IPS-18a (cell line): ENCODE results near the gene ARHGAP35.
"Not testable (repeated sequence)": the region's sequence is repeated elsewhere in the genome, so short reads cannot be mapped to it uniquely, and the experiment has no call there.

Experiments
- H3K27ac ChIP-seq: one replicate; pipeline ENCODE4 v1.5.1; 2013; ENCODE audit warnings: low read length
- H3K27me3 ChIP-seq: one replicate; pipeline ENCODE4 v1.6.1; 2013; ENCODE audit warnings: mild to moderate bottlenecking, low read length; ENCODE audit not compliant: control insufficient read depth, insufficient read depth
- H3K36me3 ChIP-seq: one replicate; pipeline ENCODE4 v1.6.1; 2013; ENCODE audit warnings: low read depth, low read length; ENCODE audit not compliant: control insufficient read depth
- H3K4me1 ChIP-seq: one replicate; pipeline ENCODE4 v1.6.1; 2013; ENCODE audit warnings: low read depth, low read length; ENCODE audit not compliant: control insufficient read depth
- H3K4me3 ChIP-seq: one replicate; pipeline ENCODE4 v1.5.1; 2013; ENCODE audit warnings: low read length
- H3K9ac ChIP-seq: one replicate; pipeline ENCODE4 v1.6.1; 2013; ENCODE audit warnings: mild to moderate bottlenecking, low read length, moderate library complexity
- H3K9me3 ChIP-seq: one replicate; pipeline ENCODE4 v1.6.1; 2013; ENCODE audit warnings: low read depth, low read length; ENCODE audit not compliant: control insufficient read depth

The ARHGAP35 gene

DNA sequence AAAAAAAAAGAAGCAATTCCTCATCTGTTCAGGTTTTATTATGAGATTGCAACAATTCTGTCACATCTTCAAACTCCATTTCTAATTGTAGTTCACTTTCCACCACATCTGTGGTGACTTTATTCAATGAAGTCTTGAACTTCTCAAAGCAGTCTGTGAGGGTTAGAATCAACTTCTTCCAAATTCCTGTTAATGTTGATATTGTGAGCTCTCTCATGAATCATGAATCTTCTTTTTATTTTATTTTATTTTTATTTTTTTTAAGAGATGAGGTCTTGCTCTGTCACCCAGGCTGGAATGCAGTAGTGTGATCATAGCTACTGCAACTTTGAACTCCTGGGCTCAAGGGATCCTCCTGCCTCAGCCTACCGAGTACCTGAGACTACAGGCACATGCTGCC is 19.6 kb downstream of the ARHGAP35 start:
- Histone ChIP-seq H3K27ac (no peak overlapping the region), H3K9ac (no peak overlapping the region), H3K36me3 (no peaks in the 10 kb centered on the region), H3K4me3 (no peak overlapping the region), H3K9me3 (no peaks in the 10 kb centered on the region), H3K27me3 (no peaks in the 10 kb centered on the region), H3K4me1 (peaks cover 4% of the 10 kb centered on the region)

DNA sequence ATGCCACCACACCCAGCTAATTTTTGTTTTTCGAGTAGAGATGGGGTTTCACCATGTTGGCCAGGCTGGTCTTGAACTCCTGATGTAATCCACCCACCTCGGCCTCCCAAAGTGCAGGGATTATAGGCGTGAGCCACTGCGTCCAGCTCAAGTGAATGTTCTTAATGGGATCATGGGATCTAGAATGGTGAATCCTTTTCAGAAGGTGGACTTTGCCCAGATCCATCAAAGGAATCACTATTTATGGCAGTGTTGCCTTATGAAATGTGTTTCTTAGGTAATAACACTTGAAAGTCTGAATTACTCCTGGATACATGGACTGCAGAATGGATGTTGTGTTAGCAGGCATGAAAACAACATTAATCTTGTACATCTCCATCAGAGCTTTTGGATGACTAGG is 20.3 kb downstream of the ARHGAP35 start:
- Histone ChIP-seq H3K4me1 (no peaks in the 10 kb centered on the region), H3K27ac (no peak overlapping the region), H3K9ac (no peak overlapping the region), H3K9me3 (no peaks in the 10 kb centered on the region), H3K27me3 (no peaks in the 10 kb centered on the region), H3K36me3 (no peaks in the 10 kb centered on the region), H3K4me3 (no peak overlapping the region)

DNA sequence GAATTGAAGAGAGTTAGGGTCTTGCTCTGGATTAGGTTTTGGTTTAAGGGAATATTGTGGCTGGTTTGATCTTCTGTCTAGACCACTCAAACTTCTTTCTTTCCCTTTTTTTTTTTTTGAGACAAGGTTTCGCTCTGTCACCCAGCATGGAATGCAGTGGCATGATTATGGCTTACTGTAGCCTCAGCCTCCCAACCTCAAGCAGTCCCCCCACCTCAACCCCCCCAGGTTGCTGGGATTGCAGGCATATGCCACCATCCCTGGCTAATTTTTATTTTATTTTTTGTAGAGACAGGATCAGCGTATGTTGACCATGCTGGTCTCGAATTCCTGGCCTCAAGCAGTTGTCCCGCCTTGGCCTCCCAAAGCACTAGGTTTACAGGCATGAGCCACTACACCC is 21.2 kb downstream of the ARHGAP35 start:
- H3K27me3 ChIP-seq, result no peaks in the 10 kb centered on the region
- H3K4me3 ChIP-seq, result no peak overlapping the region
- no peak overlapping the region for H3K9ac ChIP-seq
- H3K9me3 ChIP-seq, result no peaks in the 10 kb centered on the region
- H3K4me1 ChIP-seq, result no peaks in the 10 kb centered on the region
- H3K36me3 ChIP-seq, result no peaks in the 10 kb centered on the region
- H3K27ac ChIP-seq, result no peak overlapping the region

- not testable (repeated sequence) for H3K36me3 ChIP-seq, H3K27me3 ChIP-seq, H3K9me3 ChIP-seq, H3K4me1 ChIP-seq, H3K4me3 ChIP-seq, H3K27ac ChIP-seq, H3K9ac ChIP-seq
Observed at GRCh38 chr19:46882751-46883150, 22.0 kb downstream of the ARHGAP35 start.

GRCh38 chr19:46885411-46885810 is 24.6 kb downstream of the ARHGAP35 start:
- Histone ChIP-seq H3K27me3 (no peaks in the 10 kb centered on the region), H3K4me3 (no peak overlapping the region), H3K36me3 (no peaks in the 10 kb centered on the region), H3K27ac (no peak overlapping the region), H3K9me3 (no peaks in the 10 kb centered on the region), H3K4me1 (no peaks in the 10 kb centered on the region), H3K9ac (no peak overlapping the region)

GRCh38 chr19:46886546-46887239 is 25.9 kb downstream of the ARHGAP35 start:
- Histone ChIP-seq H3K27ac (no peak overlapping the region), H3K36me3 (no peaks in the 10 kb centered on the region), H3K9ac (no peak overlapping the region), H3K4me3 (no peak overlapping the region), H3K4me1 (no peaks in the 10 kb centered on the region), H3K9me3 (no peaks in the 10 kb centered on the region), H3K27me3 (no peaks in the 10 kb centered on the region)

GRCh38 chr19:46887240-46887782 is 26.5 kb downstream of the ARHGAP35 start:
- no peak overlapping the region for H3K4me3 ChIP-seq
- no peaks in the 10 kb centered on the region for H3K27me3 ChIP-seq
- H3K9me3 ChIP-seq, result no peaks in the 10 kb centered on the region
- no peak overlapping the region for H3K27ac ChIP-seq
- no peak overlapping the region for H3K9ac ChIP-seq
- H3K36me3 ChIP-seq, result no peaks in the 10 kb centered on the region
- no peaks in the 10 kb centered on the region for H3K4me1 ChIP-seq

- Histone ChIP-seq H3K27me3 (no peaks in the 10 kb centered on the region), H3K27ac (no peak overlapping the region), H3K4me3 (no peak overlapping the region), H3K9ac (no peak overlapping the region), H3K36me3 (no peaks in the 10 kb centered on the region), H3K9me3 (no peaks in the 10 kb centered on the region), H3K4me1 (no peaks in the 10 kb centered on the region)
Observed at GRCh38 chr19:46890423-46891170, 29.8 kb downstream of the ARHGAP35 start.

DNA sequence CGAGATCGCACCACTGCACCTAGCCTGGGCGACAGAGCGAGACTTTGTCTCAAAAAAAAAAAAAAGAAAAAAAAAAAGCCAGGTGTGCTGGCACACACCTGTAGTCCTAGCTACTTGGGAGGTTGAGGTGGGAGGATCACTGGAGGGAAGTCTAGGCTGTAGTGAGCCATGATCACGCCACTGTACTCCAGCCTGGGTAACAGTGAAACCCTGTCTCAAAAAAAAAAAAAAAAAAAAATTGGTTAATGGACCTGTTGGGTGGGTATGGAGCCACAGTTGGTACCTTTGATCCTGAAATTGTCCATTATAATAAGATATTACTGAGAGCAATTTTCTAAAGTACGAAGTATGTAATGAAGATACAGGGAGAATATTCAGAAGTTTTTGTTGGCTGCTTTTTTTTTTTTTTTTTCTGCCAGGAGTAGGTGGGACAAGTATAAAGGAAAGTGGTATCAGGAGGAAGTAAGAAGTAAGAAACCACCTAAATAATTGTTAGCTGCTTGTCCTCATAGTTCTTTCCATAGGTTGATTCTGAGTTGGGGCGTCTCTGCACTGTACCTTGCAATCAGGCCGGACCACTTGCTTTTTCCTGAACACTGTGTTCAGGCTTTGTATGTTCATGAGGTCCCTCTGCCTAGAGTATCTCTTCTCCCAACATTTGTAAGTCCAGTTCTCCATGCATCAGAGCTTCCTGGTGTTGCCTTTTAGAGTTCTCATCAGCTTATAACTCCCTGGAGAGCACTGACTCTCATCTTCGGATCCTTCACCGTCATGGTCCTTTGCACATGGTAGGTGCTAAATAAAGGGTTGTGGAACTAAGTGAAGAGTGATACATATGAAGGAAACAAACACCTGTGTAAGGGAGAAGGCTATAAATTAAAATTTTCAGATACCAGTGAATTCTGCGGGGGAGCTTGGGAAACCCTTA is 31.7 kb downstream of the ARHGAP35 start:
- H3K9me3 ChIP-seq, result no peaks in the 10 kb centered on the region
- no peaks in the 10 kb centered on the region for H3K36me3 ChIP-seq
- H3K27ac ChIP-seq, result no peak overlapping the region
- no peaks in the 10 kb centered on the region for H3K4me1 ChIP-seq
- no peak overlapping the region for H3K9ac ChIP-seq
- no peaks in the 10 kb centered on the region for H3K27me3 ChIP-seq
- H3K4me3 ChIP-seq, result no peak overlapping the region

DNA sequence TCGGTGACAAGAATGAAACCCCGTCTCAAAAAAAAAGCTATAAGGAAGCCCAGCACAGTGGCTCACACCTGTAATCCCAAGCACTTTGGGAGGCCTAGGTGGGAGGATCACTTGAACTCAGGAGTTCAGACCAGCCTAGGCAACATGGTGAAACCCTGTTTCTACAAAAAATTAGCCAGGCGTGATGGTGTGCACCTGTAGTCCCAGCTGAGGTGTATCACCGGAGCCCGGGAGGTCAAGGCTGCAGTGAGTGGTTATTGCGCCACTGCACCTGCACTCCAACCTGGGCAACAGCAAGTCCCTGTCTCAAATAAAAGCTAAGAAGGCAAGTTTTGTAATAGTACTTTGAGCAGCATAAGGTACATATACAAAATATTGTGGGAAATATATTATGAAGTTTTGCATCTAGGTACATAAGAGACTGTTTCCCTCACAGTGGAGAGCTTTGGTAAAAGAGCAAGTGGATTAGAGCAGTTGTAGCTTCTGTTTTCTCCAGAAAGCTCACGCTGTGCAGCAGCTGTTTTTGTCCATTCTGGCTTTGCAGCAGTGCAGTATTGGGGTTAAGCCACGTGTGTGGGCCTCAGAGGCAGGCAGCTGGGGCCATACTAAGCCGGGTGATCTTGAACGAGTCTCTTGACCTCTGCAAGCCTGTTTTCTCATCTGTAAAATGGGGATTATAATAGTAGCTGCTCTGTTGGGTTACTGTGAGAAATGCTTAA is 35.4 kb downstream of the ARHGAP35 start:
- H3K4me1 ChIP-seq, result no peaks in the 10 kb centered on the region
- H3K27me3 ChIP-seq, result no peaks in the 10 kb centered on the region
- H3K9me3 ChIP-seq, result no peaks in the 10 kb centered on the region
- no peaks in the 10 kb centered on the region for H3K36me3 ChIP-seq
- no peak overlapping the region for H3K27ac ChIP-seq
- no peak overlapping the region for H3K4me3 ChIP-seq
- no peak overlapping the region for H3K9ac ChIP-seq

- Histone ChIP-seq H3K4me3 (no peak overlapping the region), H3K4me1 (peaks cover under 1% of the 10 kb centered on the region), H3K9me3 (no peaks in the 10 kb centered on the region), H3K27me3 (no peaks in the 10 kb centered on the region), H3K9ac (no peak overlapping the region), H3K36me3 (no peaks in the 10 kb centered on the region), H3K27ac (no peak overlapping the region)
Observed at GRCh38 chr19:46898731-46899130, 37.9 kb downstream of the ARHGAP35 start.
